ENCODE measurements around the gene CPNE4. TPM values are rescaled to one million over a fixed set of nuclear protein-coding genes. Genes with fewer than 3 reads are reported as not detected.

CPNE4 gene
- total RNA-seq, 1 donor from 2014 or later: not detected

GRCh38 chr3:131933665-131934064 lies 101.1 kb downstream of the CPNE4 start:
- Mint-ChIP-seq H3K27me3 (ENCODE audit: unreplicated experiment) (peaks cover 2% of the 10 kb centered on the region), H3K4me1 (ENCODE audit: unreplicated experiment) (no peaks in the 10 kb centered on the region), H3K9me3 (ENCODE audit: unreplicated experiment) (peaks cover 4% of the 10 kb centered on the region), H3K36me3 (ENCODE audit: unreplicated experiment) (no peaks in the 10 kb centered on the region), H3K27ac (ENCODE audit: unreplicated experiment) (no peak overlapping the region), H3K4me3 (ENCODE audit: unreplicated experiment) (no peak overlapping the region)
- no peak for DNase-seq (ENCODE audit: extremely low spot score, unreplicated experiment)
- TF ChIP-seq CTCF (IDR thresholded peaks at IDR 0.05): no peak

- DNase-seq (ENCODE audit: extremely low spot score, unreplicated experiment): no peak
- no peak for TF ChIP-seq CTCF (IDR thresholded peaks at IDR 0.05)
- Mint-ChIP-seq H3K27me3 (ENCODE audit: unreplicated experiment) (peaks cover 2% of the 10 kb centered on the region), H3K27ac (ENCODE audit: unreplicated experiment) (no peak overlapping the region), H3K36me3 (ENCODE audit: unreplicated experiment) (no peaks in the 10 kb centered on the region), H3K4me3 (ENCODE audit: unreplicated experiment) (no peak overlapping the region), H3K4me1 (ENCODE audit: unreplicated experiment) (no peaks in the 10 kb centered on the region), H3K9me3 (ENCODE audit: unreplicated experiment) (no peaks in the 10 kb centered on the region)
Observed at GRCh38 chr3:131928593-131928992, 106.2 kb downstream of the CPNE4 start.

GRCh38 chr3:131925571-131925970 lies 109.2 kb downstream of the CPNE4 start:
- H3K27me3 Mint-ChIP-seq (ENCODE audit: unreplicated experiment): peaks cover 2% of the 10 kb centered on the region

GRCh38 chr3:131922356-131922755 lies 112.5 kb downstream of the CPNE4 start:
- H3K9me3 Mint-ChIP-seq (ENCODE audit: unreplicated experiment): no peaks in the 10 kb centered on the region
- DNase-seq (ENCODE audit: extremely low spot score, unreplicated experiment): no peak
- H3K4me3 Mint-ChIP-seq (ENCODE audit: unreplicated experiment): no peak overlapping the region
- TF ChIP-seq CTCF (IDR thresholded peaks at IDR 0.05): no peak
- no peaks in the 10 kb centered on the region for H3K36me3 Mint-ChIP-seq (ENCODE audit: unreplicated experiment)
- H3K27ac Mint-ChIP-seq (ENCODE audit: unreplicated experiment): no peak overlapping the region
- H3K27me3 Mint-ChIP-seq (ENCODE audit: unreplicated experiment): peaks cover 2% of the 10 kb centered on the region
- H3K4me1 Mint-ChIP-seq (ENCODE audit: unreplicated experiment): no peaks in the 10 kb centered on the region

More at GRCh38 chr3:131925571-131925970, 109.2 kb downstream of the CPNE4 start:
- no peak for TF ChIP-seq CTCF (IDR thresholded peaks at IDR 0.05)
- no peak overlapping the region for H3K27ac Mint-ChIP-seq (ENCODE audit: unreplicated experiment)
- H3K4me1 Mint-ChIP-seq (ENCODE audit: unreplicated experiment): no peaks in the 10 kb centered on the region
- H3K4me3 Mint-ChIP-seq (ENCODE audit: unreplicated experiment): no peak overlapping the region
- no peaks in the 10 kb centered on the region for H3K36me3 Mint-ChIP-seq (ENCODE audit: unreplicated experiment)
- DNase-seq (ENCODE audit: extremely low spot score, unreplicated experiment): no peak
- H3K9me3 Mint-ChIP-seq (ENCODE audit: unreplicated experiment): no peaks in the 10 kb centered on the region

GRCh38 chr3:131917006-131917405 lies 117.8 kb downstream of the CPNE4 start:
- TF ChIP-seq CTCF (IDR thresholded peaks at IDR 0.05): no peak
- Mint-ChIP-seq H3K36me3 (ENCODE audit: unreplicated experiment) (no peaks in the 10 kb centered on the region), H3K27ac (ENCODE audit: unreplicated experiment) (no peak overlapping the region), H3K9me3 (ENCODE audit: unreplicated experiment) (no peaks in the 10 kb centered on the region), H3K4me1 (ENCODE audit: unreplicated experiment) (no peaks in the 10 kb centered on the region), H3K4me3 (ENCODE audit: unreplicated experiment) (no peak overlapping the region), H3K27me3 (ENCODE audit: unreplicated experiment) (no peaks in the 10 kb centered on the region)
- DNase-seq (ENCODE audit: extremely low spot score, unreplicated experiment): no peak

Data from osteocyte (in vitro differentiated cells).